ENCODE results near the gene FBXL16.
A peak's percentile ranks its signal among the peaks of the same experiment; 100 is the strongest.

Gene FBXL16

GRCh38 chr16:681746-682427 is 23.7 kb downstream of the FBXL16 start:
- H3K79me2 ChIP-seq (ENCODE audit: low read length), result peaks cover 32% of the 10 kb centered on the region
- no peaks in the 10 kb centered on the region for H3K36me3 ChIP-seq (replicated peaks; ENCODE audit: insufficient read depth, low read length)
- peak overlapping the region; percentile 84; the same call in 1 of the 2 replicates for H3K4me3 ChIP-seq (ENCODE audit: low read length)
- H2AFZ ChIP-seq (ENCODE audit: low read length), result no peak overlapping the region
- TF ChIP-seq EZH2phosphoT487 (IDR thresholded peaks at IDR 0.05; ENCODE audit: low read length) (no peak), EZH2 (optimal IDR thresholded peaks at IDR 0.05; ENCODE audit: low read depth, low read length) (no peak)
- TF ChIP-seq, protein P1, sequence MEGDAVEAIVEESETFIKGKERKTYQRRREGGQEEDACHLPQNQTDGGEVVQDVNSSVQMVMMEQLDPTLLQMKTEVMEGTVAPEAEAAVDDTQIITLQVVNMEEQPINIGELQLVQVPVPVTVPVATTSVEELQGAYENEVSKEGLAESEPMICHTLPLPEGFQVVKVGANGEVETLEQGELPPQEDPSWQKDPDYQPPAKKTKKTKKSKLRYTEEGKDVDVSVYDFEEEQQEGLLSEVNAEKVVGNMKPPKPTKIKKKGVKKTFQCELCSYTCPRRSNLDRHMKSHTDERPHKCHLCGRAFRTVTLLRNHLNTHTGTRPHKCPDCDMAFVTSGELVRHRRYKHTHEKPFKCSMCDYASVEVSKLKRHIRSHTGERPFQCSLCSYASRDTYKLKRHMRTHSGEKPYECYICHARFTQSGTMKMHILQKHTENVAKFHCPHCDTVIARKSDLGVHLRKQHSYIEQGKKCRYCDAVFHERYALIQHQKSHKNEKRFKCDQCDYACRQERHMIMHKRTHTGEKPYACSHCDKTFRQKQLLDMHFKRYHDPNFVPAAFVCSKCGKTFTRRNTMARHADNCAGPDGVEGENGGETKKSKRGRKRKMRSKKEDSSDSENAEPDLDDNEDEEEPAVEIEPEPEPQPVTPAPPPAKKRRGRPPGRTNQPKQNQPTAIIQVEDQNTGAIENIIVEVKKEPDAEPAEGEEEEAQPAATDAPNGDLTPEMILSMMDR (IDR thresholded peaks at IDR 0.05; ENCODE audit: low read length), result no peak
- H3K27ac ChIP-seq (ENCODE audit: low read length), result no peak overlapping the region
- H4K20me1 ChIP-seq (ENCODE audit: insufficient read depth, low read length), result no peaks in the 10 kb centered on the region
- H3K9me3 ChIP-seq (replicated peaks; ENCODE audit: insufficient read depth, low read length), result no peaks in the 10 kb centered on the region
- no peaks in the 10 kb centered on the region for H3K27me3 ChIP-seq (replicated peaks; ENCODE audit: insufficient read depth, low read length)
- peaks cover 8% of the 10 kb centered on the region; the same call in 1 of the 2 replicates for H3K4me1 ChIP-seq (ENCODE audit: low read length)
- H3K9me2 ChIP-seq (replicated peaks; ENCODE audit: insufficient read depth, low read length), result no peaks in the 10 kb centered on the region
- H3K9ac ChIP-seq (ENCODE audit: low read length), result no peak overlapping the region
- 0 out of 2 replicates have a peak, but pooled peaks cover 4% of the 10 kb centered on the region for H3F3A ChIP-seq (ENCODE audit: insufficient read depth, low read length)
- no peak for DNase-seq
- H3K4me2 ChIP-seq (ENCODE audit: low read depth, low read length), result peak overlapping the region; percentile 93

DNA sequence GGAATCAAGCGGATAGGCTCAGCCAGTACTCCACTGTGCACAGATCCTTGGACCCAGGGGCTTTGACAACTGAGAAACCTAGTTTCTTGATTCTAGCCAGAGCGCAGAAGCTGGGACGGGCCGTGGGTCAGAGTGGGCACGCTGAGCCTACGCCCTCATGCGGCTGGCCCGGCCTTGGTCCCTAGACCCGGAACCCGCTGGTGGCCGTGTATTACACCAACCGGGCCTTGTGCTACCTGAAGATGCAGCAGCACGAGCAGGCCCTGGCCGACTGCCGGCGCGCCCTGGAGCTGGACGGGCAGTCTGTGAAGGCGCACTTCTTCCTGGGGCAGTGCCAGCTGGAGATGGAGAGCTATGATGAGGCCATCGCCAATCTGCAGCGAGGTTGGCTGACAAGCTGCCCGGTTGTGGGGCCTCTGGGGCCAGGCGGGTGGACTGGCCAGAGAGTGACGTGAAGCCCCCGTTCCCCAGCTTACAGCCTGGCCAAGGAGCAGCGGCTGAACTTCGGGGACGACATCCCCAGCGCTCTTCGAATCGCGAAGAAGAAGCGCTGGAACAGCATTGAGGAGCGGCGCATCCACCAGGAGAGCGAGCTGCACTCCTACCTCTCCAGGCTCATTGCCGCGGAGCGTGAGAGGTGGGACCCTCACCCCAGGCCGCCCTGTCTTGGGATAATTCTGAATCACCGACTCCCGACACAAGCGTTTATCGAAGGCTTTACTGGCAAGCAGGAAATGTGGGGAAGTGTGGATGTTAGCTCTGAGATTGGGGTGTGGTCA is 24.4 kb downstream of the FBXL16 start:
- peak overlapping the region; percentile 84 for H3K4me3 ChIP-seq (ENCODE audit: low read length)
- no peaks in the 10 kb centered on the region for H3K36me3 ChIP-seq (replicated peaks; ENCODE audit: insufficient read depth, low read length)
- H3K9ac ChIP-seq (ENCODE audit: low read length), result peak overlapping the region; percentile 69
- peak overlapping the region; percentile 93 for H3K4me2 ChIP-seq (ENCODE audit: low read depth, low read length)
- H2AFZ ChIP-seq (ENCODE audit: low read length), result no peak overlapping the region
- peaks cover 8% of the 10 kb centered on the region; the same call in 1 of the 2 replicates for H3K4me1 ChIP-seq (ENCODE audit: low read length)
- peaks cover 32% of the 10 kb centered on the region for H3K79me2 ChIP-seq (ENCODE audit: low read length)
- DNase-seq, result peak; percentile 33
- H3K9me2 ChIP-seq (replicated peaks; ENCODE audit: insufficient read depth, low read length), result no peaks in the 10 kb centered on the region
- H3K27ac ChIP-seq (ENCODE audit: low read length), result no peak overlapping the region
- no peaks in the 10 kb centered on the region for H3K27me3 ChIP-seq (replicated peaks; ENCODE audit: insufficient read depth, low read length)
- H4K20me1 ChIP-seq (ENCODE audit: insufficient read depth, low read length), result no peaks in the 10 kb centered on the region
- H3F3A ChIP-seq (ENCODE audit: insufficient read depth, low read length), result 0 out of 2 replicates have a peak, but pooled peaks cover 4% of the 10 kb centered on the region
- no peaks in the 10 kb centered on the region for H3K9me3 ChIP-seq (replicated peaks; ENCODE audit: insufficient read depth, low read length)
- TF ChIP-seq, protein P1 (IDR thresholded peaks at IDR 0.05; ENCODE audit: low read length), result peak; percentile 10; the same call in 1 of the 2 replicates
- TF ChIP-seq EZH2phosphoT487 (IDR thresholded peaks at IDR 0.05; ENCODE audit: low read length), result no peak

- Histone ChIP-seq H3K79me2 (ENCODE audit: low read length) (peaks cover 32% of the 10 kb centered on the region), H3K36me3 (replicated peaks; ENCODE audit: insufficient read depth, low read length) (no peaks in the 10 kb centered on the region), H2AFZ (ENCODE audit: low read length) (no peak overlapping the region), H3K4me2 (ENCODE audit: low read depth, low read length) (peak overlapping the region; percentile 93), H3K9me2 (replicated peaks; ENCODE audit: insufficient read depth, low read length) (no peaks in the 10 kb centered on the region), H3K4me1 (ENCODE audit: low read length) (peaks cover 8% of the 10 kb centered on the region; the same call in 1 of the 2 replicates), H3K9ac (ENCODE audit: low read length) (peak overlapping the region; percentile 69), H3K27me3 (replicated peaks; ENCODE audit: insufficient read depth, low read length) (no peaks in the 10 kb centered on the region), H3K4me3 (ENCODE audit: low read length) (peak overlapping the region; percentile 84), H3K9me3 (replicated peaks; ENCODE audit: insufficient read depth, low read length) (no peaks in the 10 kb centered on the region), H3K27ac (ENCODE audit: low read length) (no peak overlapping the region; the same call in 1 of the 2 replicates), H3F3A (ENCODE audit: insufficient read depth, low read length) (0 out of 2 replicates have a peak, but pooled peaks cover 4% of the 10 kb centered on the region), H4K20me1 (ENCODE audit: insufficient read depth, low read length) (no peaks in the 10 kb centered on the region)
- no peak for TF ChIP-seq EZH2phosphoT487 (IDR thresholded peaks at IDR 0.05; ENCODE audit: low read length)
- TF ChIP-seq, protein P1 (IDR thresholded peaks at IDR 0.05; ENCODE audit: low read length), result no peak
- no peak for TF ChIP-seq EZH2 (optimal IDR thresholded peaks at IDR 0.05; ENCODE audit: low read depth, low read length)
- no peak for DNase-seq
Measured at GRCh38 chr16:680625-680945, 25.0 kb downstream of the FBXL16 start.
